Mammary epithelial cell (primary cell): ENCODE results near the gene DVL1.

Experiments
- CTCF ChIP-seq, 2 donors: IDR thresholded peaks in 1 of 2; conservative IDR thresholded peaks in 1 of 2; 2 replicates each; pipeline ENCODE4 v1.5.1; 2011 to 2012; ENCODE audit warnings: inconsistent platforms in 2 of 2, low read length in 2 of 2, mild to moderate bottlenecking in 2 of 2, control low read depth in 1 of 2, low read depth in 1 of 2; ENCODE audit not compliant: insufficient read depth in 1 of 2; ENCODE audit errors: extremely low read depth in 1 of 2
- EZH2 ChIP-seq: IDR thresholded peaks from 2 replicates; pipeline ENCODE4 v1.6.1; 2012; ENCODE audit warnings: low read length, inconsistent platforms, borderline replicate concordance

GRCh38 chr1:1356166-1356795 lies 7.1 kb upstream of the DVL1 start:
- no peak for TF ChIP-seq CTCF (conservative IDR thresholded peaks at IDR 0.05 in 1 of 2, IDR thresholded peaks at IDR 0.05 in 1 of 2; ENCODE audit: extremely low read depth in 1 of 2, insufficient read depth in 1 of 2, low read depth in 1 of 2, low read length in 2 of 2)
- no peak for TF ChIP-seq EZH2
